HL-60/S4 treated with retinoic acid at 250 ng/mL for 4 days and 3 days (cell line): ENCODE measurements around the gene TMSB15A.
"Not testable (repeated sequence)": the region's sequence is repeated elsewhere in the genome, so short reads cannot be mapped to it uniquely, and the experiment has no call there.

Experiments used
- in situ Hi-C: fragments of 300-500 bp; cut with MboI; formaldehyde crosslinking; loops from 2 replicates; pipeline ENCODE4 v1.7.0; 2022; ENCODE audit warnings: low sequenced_read_pairs

The TMSB15A gene

DNA sequence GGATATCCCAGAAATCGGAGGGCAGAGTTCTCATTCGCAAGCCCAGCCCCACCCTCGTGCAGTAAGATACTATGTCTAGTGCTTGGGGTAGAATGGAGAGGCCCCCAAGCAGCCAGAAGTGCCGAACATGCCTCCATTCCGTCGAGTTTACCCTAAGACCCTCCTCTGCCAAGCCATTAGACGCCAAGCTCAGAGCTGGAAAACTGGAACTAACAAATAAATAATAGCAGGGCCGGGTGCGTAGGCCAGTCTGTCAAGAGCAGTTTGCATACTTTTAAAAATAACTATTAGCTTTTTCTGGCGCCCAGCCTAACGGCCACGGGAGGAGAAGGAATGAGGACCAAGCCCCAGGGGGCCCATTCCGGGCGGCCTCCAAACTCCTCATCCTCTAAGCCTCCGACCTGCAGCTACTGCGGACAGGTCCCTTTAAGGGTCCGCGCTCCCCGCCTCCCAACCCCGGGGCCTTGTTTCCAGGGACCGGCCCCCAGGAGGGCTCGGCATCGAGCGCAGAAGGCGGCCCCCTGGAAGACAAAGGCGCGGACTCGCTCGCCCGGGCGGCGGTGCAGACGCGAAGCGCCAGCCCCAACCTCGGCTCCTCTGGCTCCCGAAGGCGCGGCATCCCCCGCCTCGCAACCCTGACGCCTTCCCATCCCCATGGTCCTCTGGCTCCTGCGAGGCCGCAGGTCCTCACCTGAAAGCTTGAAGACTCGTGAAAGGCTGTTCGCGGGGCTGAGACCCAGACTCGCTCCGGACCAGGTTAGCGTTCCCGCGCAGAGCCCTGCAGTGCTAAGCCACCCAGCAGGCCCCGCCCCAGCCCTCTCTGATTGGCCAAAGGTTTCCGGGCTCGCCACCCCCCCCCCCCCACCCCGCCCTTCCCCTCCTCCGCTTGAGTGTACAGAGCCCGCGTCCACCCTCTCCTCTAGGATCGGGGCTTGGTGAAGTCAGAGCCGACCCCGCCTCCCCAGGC, at the start of gene TMSB15A:
Gene TMSB15A (minus strand): TSS at position 765 of the 967 bp plus-strand sequence.
- in situ Hi-C loops, result no loop called here

DNA sequence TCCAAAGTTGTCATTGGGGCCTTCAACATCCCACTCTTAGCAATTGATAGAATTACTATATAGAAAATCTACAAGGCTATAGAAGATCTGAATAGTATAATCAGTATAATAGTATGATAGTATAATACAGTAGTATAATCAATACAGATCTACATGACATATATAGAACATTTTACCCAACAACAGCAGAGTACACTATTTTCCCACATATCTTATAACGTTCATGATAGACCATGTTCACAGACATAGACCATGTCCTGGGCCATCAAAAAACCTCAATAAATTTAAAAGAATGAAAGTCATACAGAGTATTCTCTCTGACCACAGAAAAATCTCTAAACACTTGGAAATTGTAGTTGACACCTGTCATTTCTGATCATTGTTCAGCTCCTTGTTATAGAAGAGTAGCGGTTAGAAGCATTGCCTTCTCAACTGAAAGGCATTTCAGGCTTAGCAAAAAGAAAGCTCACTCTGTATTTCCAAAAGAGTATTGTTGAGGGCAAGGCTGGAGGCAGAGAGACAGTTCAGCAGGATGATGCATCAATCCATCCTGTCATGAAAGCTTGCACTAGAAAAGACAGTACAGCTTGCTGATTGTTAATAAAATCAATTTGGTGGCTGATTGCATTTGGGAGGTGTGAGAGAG, 44.0 kb upstream of the TMSB15A start:
- in situ Hi-C loops, result no loop called here

DNA sequence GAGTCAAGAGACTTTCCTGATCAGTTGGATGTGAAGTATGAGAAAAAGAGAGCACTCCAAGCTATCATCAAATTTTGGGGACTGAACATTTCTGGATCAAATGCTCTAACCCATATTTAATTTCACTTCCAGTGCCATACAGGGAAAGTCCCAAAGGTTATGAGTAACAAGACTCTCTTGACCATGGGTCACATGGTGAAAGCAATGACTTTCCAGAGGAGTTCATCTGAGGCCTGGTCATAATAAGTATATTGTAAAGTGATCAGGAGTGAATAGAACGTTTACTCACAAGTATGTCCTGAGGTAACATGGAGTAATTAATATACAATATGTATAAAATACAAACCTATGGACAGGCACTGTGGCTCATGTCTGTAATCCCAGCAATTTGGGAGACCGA, 42.1 kb upstream of the TMSB15A start:
- in situ Hi-C loops, result no loop called here

DNA sequence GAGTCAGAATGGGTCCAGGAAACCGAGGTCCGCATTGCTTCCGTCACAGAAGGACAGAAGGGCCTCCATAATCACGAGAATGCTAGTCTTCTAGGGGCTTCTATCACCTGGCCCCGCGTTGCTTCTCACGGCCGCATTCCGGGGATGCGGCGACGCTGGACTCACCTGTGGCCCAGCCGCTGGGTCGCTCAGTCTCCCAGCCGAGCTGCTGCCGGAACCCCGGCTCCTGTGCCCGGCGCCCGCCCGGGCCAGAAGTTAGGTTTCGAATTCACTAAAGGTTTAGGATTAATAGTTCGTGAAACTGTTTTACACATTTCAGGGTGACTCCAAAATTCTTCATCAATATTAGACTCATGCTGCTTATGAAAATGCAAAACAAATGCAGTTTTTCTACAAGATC, 31.7 kb upstream of the TMSB15A start:
- in situ Hi-C loops, result no loop called here

DNA sequence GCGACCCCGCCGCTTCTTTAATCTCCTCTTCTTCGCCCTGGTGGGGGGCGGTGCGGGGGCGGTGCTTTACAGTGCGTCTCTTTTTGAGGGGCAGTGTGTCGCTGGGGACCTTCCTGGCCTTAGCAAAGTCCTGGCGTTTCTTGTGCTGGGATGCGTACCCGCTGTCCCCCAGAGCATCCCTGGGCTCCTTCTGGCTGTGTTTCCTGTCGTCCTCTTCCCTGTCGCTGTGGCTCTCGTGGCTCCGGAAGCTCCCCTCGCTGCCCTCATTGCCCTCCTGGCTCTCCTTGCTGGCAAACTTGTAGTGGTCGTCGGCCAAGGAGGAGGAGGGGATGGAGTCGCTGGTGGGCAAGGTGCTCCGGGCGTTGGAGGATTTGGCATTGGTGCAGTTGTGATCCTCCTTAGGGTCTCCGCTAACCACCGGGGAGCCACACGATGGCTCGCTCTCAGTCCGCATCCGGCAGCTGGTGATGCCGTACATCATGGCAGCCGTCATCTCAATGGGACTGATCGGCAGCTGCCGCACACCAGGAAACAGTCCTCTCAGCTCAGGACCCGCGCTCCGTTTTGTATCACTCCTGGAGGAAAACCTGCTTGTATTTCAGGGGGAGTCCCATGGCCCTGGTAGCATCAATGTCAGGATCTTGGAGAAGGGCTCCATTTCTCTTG, 30.4 kb upstream of the TMSB15A start:
- in situ Hi-C loops, result no loop called here

DNA sequence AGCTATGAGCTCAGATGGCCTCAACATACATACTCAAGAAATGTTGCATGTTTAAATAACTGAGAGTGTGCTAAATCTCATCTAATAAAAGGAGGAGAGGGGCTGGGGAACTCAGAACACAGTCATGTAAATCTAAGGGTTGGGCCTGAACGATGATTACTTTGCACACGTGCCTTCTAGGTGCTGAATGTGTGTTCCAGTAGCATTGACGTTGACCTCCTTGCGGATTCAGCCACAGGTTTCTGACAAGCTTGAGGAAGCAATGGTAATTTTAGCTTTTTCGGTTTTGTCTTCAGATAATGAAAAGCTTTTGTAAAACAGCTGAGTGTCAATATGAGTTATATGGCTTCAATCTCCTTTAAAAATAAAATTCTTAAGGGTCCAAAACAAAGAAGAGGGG, 29.6 kb upstream of the TMSB15A start:
- in situ Hi-C loops, result not testable (repeated sequence)

DNA sequence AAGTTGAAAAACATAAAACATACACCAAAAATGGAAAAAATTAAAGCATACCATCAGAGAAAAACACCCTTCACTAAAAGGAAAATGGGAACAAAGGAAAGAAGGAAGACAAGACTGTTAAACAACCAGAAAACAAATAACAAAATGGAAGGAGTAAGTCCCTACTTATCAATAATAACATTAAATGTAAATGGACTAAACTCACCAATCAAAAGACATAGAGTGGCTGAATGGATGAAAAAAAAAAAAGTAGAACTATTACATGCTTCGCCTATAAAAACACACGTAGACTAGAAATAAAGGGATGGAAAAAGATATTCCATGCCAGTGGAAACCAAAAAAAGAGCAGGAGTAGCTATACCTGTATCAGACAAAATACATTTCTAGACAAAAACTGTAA, 19.4 kb upstream of the TMSB15A start:
- in situ Hi-C loops, result no loop called here

DNA sequence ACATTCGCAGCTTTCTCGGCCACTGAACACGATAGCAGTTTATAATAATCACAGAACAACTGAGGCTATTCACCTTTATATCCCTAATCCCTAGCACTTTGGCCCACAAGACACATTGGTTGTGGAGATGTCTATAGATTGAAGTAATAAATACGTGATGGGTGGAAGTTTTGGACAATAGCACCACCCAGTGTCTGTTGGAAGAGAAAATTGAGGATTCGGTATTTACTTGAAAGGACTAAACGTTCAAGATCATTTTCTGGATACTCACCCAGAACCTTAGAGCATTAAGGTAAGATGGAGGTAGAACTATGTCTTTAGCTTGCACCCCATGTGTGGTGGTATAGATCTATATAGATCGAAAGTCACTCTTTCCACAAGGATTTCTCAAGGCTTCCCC, 787 bp upstream of the TMSB15A start:
- in situ Hi-C loops, result no loop called here

DNA sequence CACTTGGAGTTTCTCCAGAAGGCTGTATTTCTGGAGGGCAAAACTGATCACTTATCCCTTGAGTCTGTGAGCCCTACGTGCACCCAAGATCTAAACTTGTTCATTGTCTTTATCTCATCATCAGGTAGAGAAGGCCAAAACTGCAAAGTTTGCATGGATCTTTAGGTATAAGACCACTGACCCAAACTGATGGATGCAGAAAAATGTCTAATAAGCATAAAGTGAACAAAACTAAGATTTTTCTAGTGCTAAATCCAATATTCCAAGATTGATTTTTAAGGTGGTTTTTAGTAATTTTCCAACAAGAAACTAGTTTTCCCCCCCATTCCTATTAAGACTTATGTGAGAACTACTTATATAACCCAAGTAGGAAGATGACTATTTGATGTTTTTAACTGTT, 2.0 kb downstream of the TMSB15A start:
- in situ Hi-C loops, result no loop called here

DNA sequence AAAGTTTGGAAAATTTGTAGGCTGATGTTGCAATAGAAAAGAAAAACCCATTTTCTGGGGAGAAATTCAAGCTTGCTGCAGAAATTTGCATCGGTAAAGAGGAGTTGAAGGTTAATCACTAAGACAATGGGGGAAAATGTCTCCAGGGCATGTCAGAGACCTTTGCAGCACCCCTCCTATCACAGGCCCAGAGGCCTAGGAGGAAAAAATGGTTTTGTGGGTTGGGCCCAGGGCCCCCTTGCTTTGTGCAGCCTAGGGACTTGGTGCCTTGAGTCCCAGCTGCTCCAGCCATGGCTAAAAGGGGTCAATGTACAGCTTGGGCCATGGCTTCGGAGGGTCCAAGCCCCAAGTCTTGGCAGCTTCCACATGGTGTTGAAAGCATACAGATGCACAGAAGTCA, 17.8 kb downstream of the TMSB15A start:
- in situ Hi-C loops, result no loop called here

DNA sequence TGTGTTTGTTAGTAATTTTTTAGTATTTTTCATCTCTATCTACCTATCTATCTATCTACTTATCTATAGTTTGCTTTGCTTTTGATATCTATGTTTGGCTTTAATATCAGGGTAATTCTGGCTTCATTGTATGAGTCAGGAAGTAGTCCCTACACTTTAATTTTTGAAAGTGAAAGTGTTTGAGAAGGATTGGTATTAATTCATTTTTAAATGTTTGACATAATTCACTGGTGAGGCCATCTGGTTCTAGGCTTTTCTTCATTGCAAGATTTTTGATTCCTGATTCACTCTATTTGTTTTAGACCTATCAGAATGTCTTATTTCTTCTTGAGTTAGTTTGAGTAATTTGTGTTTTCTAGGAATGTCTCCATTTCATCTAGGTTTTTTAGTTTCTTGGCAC, 24.8 kb downstream of the TMSB15A start:
- in situ Hi-C loops, result no loop called here

DNA sequence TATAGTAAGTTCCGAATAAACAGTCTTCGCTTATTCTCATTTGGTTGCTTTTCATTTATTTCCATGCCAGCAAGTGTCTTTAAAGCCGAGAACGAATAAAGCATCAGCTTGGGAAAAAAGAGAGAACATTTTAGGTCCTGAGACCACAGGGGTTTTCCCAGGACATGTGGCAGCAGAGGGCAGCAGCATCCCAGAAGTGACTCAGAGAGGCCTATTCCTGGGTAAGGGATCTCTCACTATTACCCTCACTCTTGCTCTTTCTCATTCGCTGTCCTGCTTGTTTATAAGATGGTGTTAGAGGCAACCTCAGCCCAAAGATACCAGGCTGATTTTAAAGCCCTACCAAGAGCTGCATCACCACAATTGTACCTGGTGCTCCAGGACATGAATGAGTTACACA, 37.8 kb downstream of the TMSB15A start:
- in situ Hi-C loops, result not testable (repeated sequence)

DNA sequence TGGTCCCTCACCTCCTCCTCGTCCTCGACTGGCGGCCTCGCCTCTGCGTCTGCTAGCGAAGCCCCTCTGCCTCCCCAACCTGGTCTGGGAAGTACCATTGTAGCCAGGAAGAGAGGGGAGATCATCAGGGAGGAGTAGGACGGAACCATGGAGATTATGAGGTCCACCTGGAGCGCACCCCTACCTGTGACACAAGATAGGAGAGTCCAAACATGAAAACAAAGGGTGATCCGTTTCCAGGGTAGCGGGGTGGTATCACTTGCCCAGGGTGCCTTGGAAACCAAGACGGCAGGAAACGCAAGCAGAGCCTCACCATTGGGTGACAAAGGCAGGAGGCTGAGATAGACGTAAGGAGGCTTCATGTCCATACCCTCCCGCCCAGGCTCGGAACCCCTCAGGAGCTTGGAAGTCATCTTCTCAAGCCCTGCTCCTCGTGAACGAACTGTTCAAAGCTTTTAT, 44.7 kb downstream of the TMSB15A start, which contains the start of gene TCP11X2:
Gene TCP11X2 (minus strand): TSS at position 51 of the 459 bp plus-strand sequence.
- in situ Hi-C loops, result not testable (repeated sequence)

DNA sequence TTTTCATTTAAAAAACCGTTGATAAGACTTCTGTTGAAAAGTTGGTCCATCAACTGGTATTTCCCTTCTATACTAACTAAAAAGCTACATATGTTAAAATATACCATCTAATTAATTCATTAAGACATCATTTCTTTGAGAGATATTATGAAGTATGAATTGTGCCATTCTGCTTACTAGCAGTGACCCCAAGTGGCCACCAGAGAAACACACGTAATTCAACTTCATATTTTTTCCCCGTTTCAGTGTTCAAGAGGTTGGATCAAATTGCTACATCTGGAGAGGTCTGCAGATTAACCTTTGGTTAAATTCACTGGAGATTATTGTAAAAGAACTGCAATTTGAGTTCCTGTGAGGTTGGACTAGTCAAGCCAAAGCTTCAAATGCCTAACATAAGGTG, 46.3 kb downstream of the TMSB15A start:
- in situ Hi-C loops, result not testable (repeated sequence)
